Stimulated activated CD4-positive, alpha-beta T cell treated with anti-CD3 and anti-CD28 coated beads, Interleukin-1b, Interleukin-23, amount 100 ng/mL, for 24 hours (primary cell): ENCODE data around the gene COL5A1.

Experiments used
- DNase-seq, 4 experiments: peaks; one replicate each; pipeline ENCODE4 v3.0.0-alpha.2; 2020; ENCODE audit warnings: low read depth in 4 of 4, low spot score in 1 of 4

COL5A1 gene

GRCh38 chr9:134868751-134869553 is 227.3 kb downstream of the COL5A1 start:
- no peak for DNase-seq

- no peak for DNase-seq
These were observed 228.1 kb downstream of the COL5A1 start for GRCh38 chr9:134869554-134870300.

- no peak for DNase-seq
These were observed 228.7 kb downstream of the COL5A1 start for GRCh38 chr9:134870301-134870694.

GRCh38 chr9:134870746-134871662 is 229.4 kb downstream of the COL5A1 start:
- DNase-seq: no peak

GRCh38 chr9:134871697-134872340 is 230.2 kb downstream of the COL5A1 start:
- DNase-seq: no peak

- DNase-seq: no peak
These were observed 231.1 kb downstream of the COL5A1 start for GRCh38 chr9:134872482-134873231.

GRCh38 chr9:134875371-134875770 is 233.8 kb downstream of the COL5A1 start:
- DNase-seq: no peak

- DNase-seq: no peak
These were observed 235.9 kb downstream of the COL5A1 start for GRCh38 chr9:134877541-134877940.

GRCh38 chr9:134879664-134880483 is 238.3 kb downstream of the COL5A1 start:
- DNase-seq: no peak

- DNase-seq: no peak
These were observed 239.1 kb downstream of the COL5A1 start, which contains the start of gene FCN2 for GRCh38 chr9:134880484-134881312. Gene FCN2 (plus strand): TSS chr9:134880810. CDS start chr9:134880822, 12 bp downstream.

GRCh38 chr9:134881313-134881670 is 239.7 kb downstream of the COL5A1 start:
- no peak for DNase-seq

GRCh38 chr9:134882204-134882785 is 240.7 kb downstream of the COL5A1 start:
- DNase-seq: no peak

- DNase-seq: no peak
These were observed 241.6 kb downstream of the COL5A1 start for GRCh38 chr9:134883040-134883782.

GRCh38 chr9:134884492-134884891 is 242.9 kb downstream of the COL5A1 start:
- no peak for DNase-seq

- no peak for DNase-seq
These were observed 243.5 kb downstream of the COL5A1 start for GRCh38 chr9:134885001-134885678.

- no peak for DNase-seq
These were observed 244.2 kb downstream of the COL5A1 start for GRCh38 chr9:134885679-134886412.
